HG02588 (cell line): ENCODE measurements around the gene PROM1.

Experiments used
- ATAC-seq: cut with Tn5 transposase; IDR thresholded peaks from one replicate; pipeline ENCODE4 v1.9.1; 2021; ENCODE audit warnings: mild to moderate bottlenecking, moderate library complexity; ENCODE audit not compliant: unreplicated experiment

The PROM1 gene

GRCh38 chr4:15990570-15991285 lies 93.1 kb downstream of the PROM1 start:
- no peak for ATAC-seq

GRCh38 chr4:15989424-15989823 lies 94.4 kb downstream of the PROM1 start:
- no peak for ATAC-seq

GRCh38 chr4:15988222-15988621 lies 95.6 kb downstream of the PROM1 start:
- ATAC-seq, result no peak

GRCh38 chr4:15986907-15987306 lies 96.9 kb downstream of the PROM1 start:
- no peak for ATAC-seq

GRCh38 chr4:15983610-15984009 lies 100.2 kb downstream of the PROM1 start:
- no peak for ATAC-seq

- ATAC-seq, result no peak
These were observed 100.8 kb downstream of the PROM1 start for GRCh38 chr4:15982842-15983524.

- ATAC-seq, result no peak
These were observed 107.1 kb downstream of the PROM1 start for GRCh38 chr4:15976456-15977447.

GRCh38 chr4:15971068-15971801 lies 112.6 kb downstream of the PROM1 start:
- ATAC-seq, result no peak

GRCh38 chr4:15968551-15969300 lies 115.1 kb downstream of the PROM1 start:
- no peak for ATAC-seq

- ATAC-seq, result no peak
These were observed 118.5 kb downstream of the PROM1 start for GRCh38 chr4:15965325-15965724.

- no peak for ATAC-seq
These were observed 119.7 kb downstream of the PROM1 start for GRCh38 chr4:15964159-15964558.

GRCh38 chr4:15963576-15963975 lies 120.2 kb downstream of the PROM1 start:
- peak; percentile 96 for ATAC-seq

- peak; percentile 58 for ATAC-seq
These were observed 120.8 kb downstream of the PROM1 start, which contains the start of gene FGFBP2 for GRCh38 chr4:15963001-15963451. Gene FGFBP2 (minus strand): TSS chr4:15963175. CDS start chr4:15963129, 46 bp downstream.

GRCh38 chr4:15961781-15962510 lies 121.9 kb downstream of the PROM1 start:
- ATAC-seq, result no peak

- no peak for ATAC-seq
These were observed 125.3 kb downstream of the PROM1 start for GRCh38 chr4:15958562-15958961.

- ATAC-seq, result peak; percentile 92
These were observed 127.5 kb downstream of the PROM1 start for GRCh38 chr4:15956179-15956850.

GRCh38 chr4:15955670-15956069 lies 128.2 kb downstream of the PROM1 start:
- no peak for ATAC-seq

- no peak for ATAC-seq
These were observed 130.2 kb downstream of the PROM1 start for GRCh38 chr4:15953625-15954024.
